ENCODE data around the gene FZD8. TPM values are rescaled to one million over a fixed set of nuclear protein-coding genes. Genes with fewer than 3 reads are reported as not detected.

Gene FZD8
- polyA plus RNA-seq, 1 of the 3 experiments (the other 2 are of a cell fraction) = 1.4 TPM

DNA sequence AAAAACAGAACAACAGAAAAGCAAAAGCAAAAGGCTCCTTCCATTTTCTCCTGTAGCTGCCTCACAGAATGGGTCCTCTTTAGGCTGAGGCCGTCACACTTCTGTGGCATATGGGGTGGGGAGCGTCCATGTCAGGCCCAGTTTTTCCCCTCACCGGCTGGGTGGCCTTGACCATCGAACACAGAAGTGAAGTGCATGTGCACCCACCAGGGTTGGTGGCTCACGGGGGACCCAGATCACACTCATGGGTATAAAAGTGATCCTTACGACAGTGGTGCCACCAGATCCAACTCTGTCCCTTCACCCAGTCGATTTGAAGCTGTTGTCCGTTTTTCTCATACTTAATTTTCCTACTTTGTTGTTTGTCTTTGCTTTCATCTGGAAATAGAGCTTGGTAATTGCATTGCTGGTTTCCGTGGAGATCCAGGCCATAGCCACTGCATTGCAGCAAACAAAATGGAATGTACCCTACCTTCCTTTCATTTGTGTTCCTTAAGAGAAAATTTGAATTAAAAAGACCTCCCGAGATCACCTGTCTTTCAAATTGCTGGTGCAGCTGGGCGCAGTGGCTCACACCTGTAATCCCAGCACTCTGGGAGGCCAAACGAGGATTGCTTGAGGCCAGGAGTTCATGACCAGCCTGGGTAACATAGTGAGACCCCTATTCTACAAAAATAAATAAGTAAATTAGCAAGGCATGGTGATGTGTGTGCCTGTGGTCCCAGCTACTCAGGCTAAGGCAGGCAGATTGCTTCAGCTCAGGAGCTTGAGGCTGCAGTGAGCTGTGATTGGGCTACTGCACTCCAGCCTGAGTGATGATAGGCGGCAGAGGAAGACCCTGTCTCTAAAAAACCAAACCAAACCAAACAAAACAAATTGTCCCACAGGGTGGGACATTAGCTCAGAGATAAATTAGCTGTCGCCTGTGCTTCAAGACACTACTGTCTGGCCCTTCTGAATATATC lies 47.7 kb downstream of the FZD8 start:
- no peak for DNase-seq
- no peaks in the 10 kb centered on the region for H3F3A ChIP-seq (replicated peaks; ENCODE audit: insufficient read depth)
- H3K9me2 ChIP-seq = no peaks in the 10 kb centered on the region
- H3K36me3 ChIP-seq (replicated peaks in 1 of 2; ENCODE audit: control insufficient read depth in 1 of 2, insufficient read depth in 2 of 2, low read length in 1 of 2) = no peaks in the 10 kb centered on the region
- H3K4me3 ChIP-seq (ENCODE audit: low read depth in 2 of 2, low read length in 1 of 2) = no peak overlapping the region
- no peak overlapping the region for H3K27ac ChIP-seq (ENCODE audit: low read depth in 2 of 2, low read length in 1 of 2)
- no peak overlapping the region for H3K9ac ChIP-seq
- POLR2A ChIA-PET = no interaction called here
- H3K9me3 ChIP-seq = no peaks in the 10 kb centered on the region
- no peak overlapping the region for H2AFZ ChIP-seq (ENCODE audit: low read depth)
- no peaks in the 10 kb centered on the region for H3K79me2 ChIP-seq (ENCODE audit: insufficient read depth)
- H3K4me1 ChIP-seq (ENCODE audit: control insufficient read depth in 1 of 2, insufficient read depth in 2 of 2, low read depth in 1 of 2, low read length in 1 of 2) = no peaks in the 10 kb centered on the region; a peak in 1 of 4 replicates
- H4K20me1 ChIP-seq (ENCODE audit: insufficient read depth) = no peaks in the 10 kb centered on the region
- TF ChIP-seq FOXM1 (IDR thresholded peaks at IDR 0.05; ENCODE audit: low read depth) (no peak), ELF1 (IDR thresholded peaks at IDR 0.05) (no peak), RAD21 (IDR thresholded peaks at IDR 0.05; ENCODE audit: low read length) (no peak), GATA2 (CRISPR knock-in tag; IDR thresholded peaks at IDR 0.05) (no peak), TEAD4 (IDR thresholded peaks at IDR 0.05; ENCODE audit: borderline replicate concordance, insufficient read depth) (no peak), MEF2A (IDR thresholded peaks at IDR 0.05; ENCODE audit: borderline replicate concordance, low read depth) (no peak)
- H3K4me2 ChIP-seq = no peak overlapping the region
- CTCF ChIA-PET = interaction anchor here (0.7 to 1.8 kb wide), 4 partner anchors 20 to 468 kb away, joined by 3 to 5 read pairs (median 3); no protein-coding TSS in a partner anchor
- WGBS (ENCODE audit: low lambda C conversion rate) = 55% methylated on average over 12 of the region's 14 CpGs
- H3K27me3 ChIP-seq (ENCODE audit: insufficient read depth) = no peaks in the 10 kb centered on the region

- no peak overlapping the region for H3K4me3 ChIP-seq (ENCODE audit: low read depth in 2 of 2, low read length in 1 of 2)
- H3K79me2 ChIP-seq (ENCODE audit: insufficient read depth) = no peaks in the 10 kb centered on the region
- 48% methylated on average over 4 of the region's 4 CpGs for WGBS (ENCODE audit: low lambda C conversion rate)
- no peaks in the 10 kb centered on the region for H3K36me3 ChIP-seq (replicated peaks in 1 of 2; ENCODE audit: control insufficient read depth in 1 of 2, insufficient read depth in 2 of 2, low read length in 1 of 2)
- H3K9me2 ChIP-seq = no peaks in the 10 kb centered on the region
- H3K4me1 ChIP-seq (ENCODE audit: control insufficient read depth in 1 of 2, insufficient read depth in 2 of 2, low read depth in 1 of 2, low read length in 1 of 2) = no peaks in the 10 kb centered on the region
- TF ChIP-seq TAF1 (IDR thresholded peaks at IDR 0.05; ENCODE audit: borderline replicate concordance, low read depth, low read length) (no peak), SIN3A (IDR thresholded peaks at IDR 0.05; ENCODE audit: borderline replicate concordance, low read depth, low read length) (no peak)
- no peaks in the 10 kb centered on the region for H4K20me1 ChIP-seq (ENCODE audit: insufficient read depth)
- H2AFZ ChIP-seq (ENCODE audit: low read depth) = no peak overlapping the region
- H3K4me2 ChIP-seq = no peak overlapping the region
- no peaks in the 10 kb centered on the region for H3K27me3 ChIP-seq (ENCODE audit: insufficient read depth)
- no peaks in the 10 kb centered on the region for H3K9me3 ChIP-seq
- no peak overlapping the region for H3K9ac ChIP-seq
- POLR2A ChIA-PET = no interaction called here
- CTCF ChIA-PET = interaction anchor here (1.0 to 1.5 kb wide), 2 partner anchors 9 to 29 kb away, joined by 3 to 5 read pairs; no protein-coding TSS in a partner anchor
- no peak overlapping the region for H3K27ac ChIP-seq (ENCODE audit: low read depth in 2 of 2, low read length in 1 of 2)
- no peaks in the 10 kb centered on the region for H3F3A ChIP-seq (replicated peaks; ENCODE audit: insufficient read depth)
- DNase-seq = no peak
These were observed 49.7 kb downstream of the FZD8 start for GRCh38 chr10:35592441-35592840.

DNA sequence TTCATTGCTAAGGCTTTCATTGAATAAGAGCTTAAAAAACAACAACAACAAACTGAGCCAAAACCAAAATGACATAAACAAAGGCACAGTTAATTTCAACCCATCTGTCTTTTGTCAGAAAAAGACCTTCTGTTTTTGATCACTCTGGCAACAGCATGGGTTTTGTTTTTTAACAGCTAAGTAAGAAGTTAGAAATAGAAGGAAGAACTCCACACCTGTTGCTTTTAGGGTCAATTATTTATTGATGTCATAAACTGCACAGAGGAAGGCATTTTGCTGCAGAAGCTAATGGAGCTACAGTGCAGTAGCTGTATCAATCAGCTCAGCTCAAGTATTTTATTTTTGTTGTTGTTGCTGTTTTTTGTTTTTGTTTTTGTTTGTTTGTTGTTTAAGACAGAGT lies 53.3 kb downstream of the FZD8 start:
- Histone ChIP-seq H4K20me1 (ENCODE audit: insufficient read depth) (no peaks in the 10 kb centered on the region), H3K4me2 (no peak overlapping the region), H3K9me2 (no peaks in the 10 kb centered on the region), H3K27ac (ENCODE audit: low read depth in 2 of 2, low read length in 1 of 2) (no peak overlapping the region), H3K9ac (no peak overlapping the region), H3K79me2 (ENCODE audit: insufficient read depth) (no peaks in the 10 kb centered on the region), H3K36me3 (replicated peaks in 1 of 2; ENCODE audit: control insufficient read depth in 1 of 2, insufficient read depth in 2 of 2, low read length in 1 of 2) (no peaks in the 10 kb centered on the region), H2AFZ (ENCODE audit: low read depth) (no peak overlapping the region), H3K4me3 (ENCODE audit: low read depth in 2 of 2, low read length in 1 of 2) (no peak overlapping the region), H3F3A (replicated peaks; ENCODE audit: insufficient read depth) (no peaks in the 10 kb centered on the region), H3K27me3 (ENCODE audit: insufficient read depth) (no peaks in the 10 kb centered on the region), H3K4me1 (ENCODE audit: control insufficient read depth in 1 of 2, insufficient read depth in 2 of 2, low read depth in 1 of 2, low read length in 1 of 2) (no peaks in the 10 kb centered on the region), H3K9me3 (no peaks in the 10 kb centered on the region)
- POLR2A ChIA-PET = no interaction called here
- DNase-seq = no peak
- CTCF ChIA-PET = interaction anchor here (1.0 to 1.6 kb wide), 4 partner anchors 9 to 13 kb away, joined by 3 to 6 read pairs (median 3); no protein-coding TSS in a partner anchor
- no peak for TF ChIP-seq RXRA (IDR thresholded peaks at IDR 0.05; ENCODE audit: borderline replicate concordance, low read depth)
- no peak for TF ChIP-seq GATA2 (CRISPR knock-in tag; IDR thresholded peaks at IDR 0.05)
- no peak for TF ChIP-seq NRF1 (IDR thresholded peaks at IDR 0.05; ENCODE audit: low read depth, low read length)
- TF ChIP-seq, protein P1, sequence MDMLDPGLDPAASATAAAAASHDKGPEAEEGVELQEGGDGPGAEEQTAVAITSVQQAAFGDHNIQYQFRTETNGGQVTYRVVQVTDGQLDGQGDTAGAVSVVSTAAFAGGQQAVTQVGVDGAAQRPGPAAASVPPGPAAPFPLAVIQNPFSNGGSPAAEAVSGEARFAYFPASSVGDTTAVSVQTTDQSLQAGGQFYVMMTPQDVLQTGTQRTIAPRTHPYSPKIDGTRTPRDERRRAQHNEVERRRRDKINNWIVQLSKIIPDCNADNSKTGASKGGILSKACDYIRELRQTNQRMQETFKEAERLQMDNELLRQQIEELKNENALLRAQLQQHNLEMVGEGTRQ (IDR thresholded peaks at IDR 0.05; ENCODE audit: borderline replicate concordance, low read depth, low read length) = no peak
- no peak for TF ChIP-seq EZH2phosphoT487 (IDR thresholded peaks at IDR 0.05; ENCODE audit: borderline replicate concordance, low read depth)
- no peak for TF ChIP-seq YY1 (IDR thresholded peaks at IDR 0.05; ENCODE audit: low read depth)
- no peak for TF ChIP-seq ELF1 (IDR thresholded peaks at IDR 0.05)
- TF ChIP-seq GABPA (IDR thresholded peaks at IDR 0.05; ENCODE audit: low read depth) = no peak
- TF ChIP-seq, protein P2, sequence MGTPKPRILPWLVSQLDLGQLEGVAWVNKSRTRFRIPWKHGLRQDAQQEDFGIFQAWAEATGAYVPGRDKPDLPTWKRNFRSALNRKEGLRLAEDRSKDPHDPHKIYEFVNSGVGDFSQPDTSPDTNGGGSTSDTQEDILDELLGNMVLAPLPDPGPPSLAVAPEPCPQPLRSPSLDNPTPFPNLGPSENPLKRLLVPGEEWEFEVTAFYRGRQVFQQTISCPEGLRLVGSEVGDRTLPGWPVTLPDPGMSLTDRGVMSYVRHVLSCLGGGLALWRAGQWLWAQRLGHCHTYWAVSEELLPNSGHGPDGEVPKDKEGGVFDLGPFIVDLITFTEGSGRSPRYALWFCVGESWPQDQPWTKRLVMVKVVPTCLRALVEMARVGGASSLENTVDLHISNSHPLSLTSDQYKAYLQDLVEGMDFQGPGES (IDR thresholded peaks at IDR 0.05; ENCODE audit: low read depth, low read length) = no peak
- TF ChIP-seq RFX5 (IDR thresholded peaks at IDR 0.05; ENCODE audit: low read length) = no peak
- TF ChIP-seq, protein P3, sequence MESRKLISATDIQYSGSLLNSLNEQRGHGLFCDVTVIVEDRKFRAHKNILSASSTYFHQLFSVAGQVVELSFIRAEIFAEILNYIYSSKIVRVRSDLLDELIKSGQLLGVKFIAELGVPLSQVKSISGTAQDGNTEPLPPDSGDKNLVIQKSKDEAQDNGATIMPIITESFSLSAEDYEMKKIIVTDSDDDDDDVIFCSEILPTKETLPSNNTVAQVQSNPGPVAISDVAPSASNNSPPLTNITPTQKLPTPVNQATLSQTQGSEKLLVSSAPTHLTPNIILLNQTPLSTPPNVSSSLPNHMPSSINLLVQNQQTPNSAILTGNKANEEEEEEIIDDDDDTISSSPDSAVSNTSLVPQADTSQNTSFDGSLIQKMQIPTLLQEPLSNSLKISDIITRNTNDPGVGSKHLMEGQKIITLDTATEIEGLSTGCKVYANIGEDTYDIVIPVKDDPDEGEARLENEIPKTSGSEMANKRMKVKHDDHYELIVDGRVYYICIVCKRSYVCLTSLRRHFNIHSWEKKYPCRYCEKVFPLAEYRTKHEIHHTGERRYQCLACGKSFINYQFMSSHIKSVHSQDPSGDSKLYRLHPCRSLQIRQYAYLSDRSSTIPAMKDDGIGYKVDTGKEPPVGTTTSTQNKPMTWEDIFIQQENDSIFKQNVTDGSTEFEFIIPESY (IDR thresholded peaks at IDR 0.05; ENCODE audit: borderline replicate concordance, low read depth) = no peak
- no peak for TF ChIP-seq RCOR1 (IDR thresholded peaks at IDR 0.05; ENCODE audit: low read length)

All from SK-N-SH (cell line).